ENCODE measurements around the gene LRRC14B. TPM values are rescaled to one million over a fixed set of nuclear protein-coding genes. Genes with fewer than 3 reads are reported as not detected.
A peak's percentile ranks its signal among the peaks of the same experiment; 100 is the strongest.
"Not testable (repeated sequence)": the region's sequence is repeated elsewhere in the genome, so short reads cannot be mapped to it uniquely, and the experiment has no call there.

LRRC14B gene
- total RNA-seq, 1 donor from 2014 or later = not detected

- H3K36me3 ChIP-seq (ENCODE audit: control insufficient read depth, insufficient read depth, low read length) = peaks cover 5% of the 10 kb centered on the region
- no peak overlapping the region for H3K4me3 ChIP-seq (ENCODE audit: low read depth, low read length)
- DNase-seq (ENCODE audit: low read depth) (no peak), FAIRE-seq (no peak)
- no peaks in the 10 kb centered on the region for H3K27me3 ChIP-seq (ENCODE audit: control insufficient read depth, insufficient read depth, low read length)
- TF ChIP-seq, protein P1, sequence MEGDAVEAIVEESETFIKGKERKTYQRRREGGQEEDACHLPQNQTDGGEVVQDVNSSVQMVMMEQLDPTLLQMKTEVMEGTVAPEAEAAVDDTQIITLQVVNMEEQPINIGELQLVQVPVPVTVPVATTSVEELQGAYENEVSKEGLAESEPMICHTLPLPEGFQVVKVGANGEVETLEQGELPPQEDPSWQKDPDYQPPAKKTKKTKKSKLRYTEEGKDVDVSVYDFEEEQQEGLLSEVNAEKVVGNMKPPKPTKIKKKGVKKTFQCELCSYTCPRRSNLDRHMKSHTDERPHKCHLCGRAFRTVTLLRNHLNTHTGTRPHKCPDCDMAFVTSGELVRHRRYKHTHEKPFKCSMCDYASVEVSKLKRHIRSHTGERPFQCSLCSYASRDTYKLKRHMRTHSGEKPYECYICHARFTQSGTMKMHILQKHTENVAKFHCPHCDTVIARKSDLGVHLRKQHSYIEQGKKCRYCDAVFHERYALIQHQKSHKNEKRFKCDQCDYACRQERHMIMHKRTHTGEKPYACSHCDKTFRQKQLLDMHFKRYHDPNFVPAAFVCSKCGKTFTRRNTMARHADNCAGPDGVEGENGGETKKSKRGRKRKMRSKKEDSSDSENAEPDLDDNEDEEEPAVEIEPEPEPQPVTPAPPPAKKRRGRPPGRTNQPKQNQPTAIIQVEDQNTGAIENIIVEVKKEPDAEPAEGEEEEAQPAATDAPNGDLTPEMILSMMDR (IDR thresholded peaks at IDR 0.05; ENCODE audit: insufficient read depth, low read length, severe bottlenecking) = no peak
These were observed 28.7 kb downstream of the LRRC14B start for GRCh38 chr5:219991-220390.

DNA sequence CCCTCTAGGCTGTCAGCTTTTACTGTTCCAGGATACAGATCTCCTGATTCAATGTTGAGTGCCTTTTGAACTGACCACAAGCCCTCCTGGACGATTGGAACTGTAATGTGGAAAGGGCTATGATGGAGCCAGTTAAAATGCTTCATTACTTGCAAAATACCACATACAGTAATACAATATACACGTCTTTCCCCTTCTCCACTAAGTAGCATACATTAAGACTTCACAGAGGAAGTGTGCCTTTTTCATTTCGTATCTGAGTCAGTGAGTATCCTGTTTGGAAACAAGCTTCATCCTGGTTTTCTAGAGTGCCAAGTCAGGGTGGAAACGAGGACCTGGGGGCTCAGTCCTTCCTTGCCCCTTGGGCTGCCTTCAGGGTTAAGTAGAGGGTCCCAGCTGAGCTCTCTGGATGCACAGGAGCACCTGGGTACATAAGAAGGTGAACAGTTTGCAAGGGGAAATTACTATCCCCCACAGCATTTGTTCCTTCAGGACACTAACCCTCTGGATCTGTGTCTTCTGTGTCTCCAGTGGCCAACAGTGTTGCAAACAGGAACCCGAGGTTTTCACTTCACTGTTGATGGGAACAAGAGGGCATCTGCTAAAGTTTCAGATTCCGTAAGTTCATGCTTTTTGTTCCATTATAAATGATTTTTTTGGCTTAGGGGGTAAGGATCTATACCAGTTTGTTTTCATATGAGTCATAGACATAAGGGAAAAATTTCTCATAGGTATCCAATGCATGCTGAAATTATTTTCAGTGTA lies 31.8 kb downstream of the LRRC14B start:
- FAIRE-seq; H3K4me3 ChIP-seq (ENCODE audit: low read depth, low read length); H3K27me3 ChIP-seq (ENCODE audit: control insufficient read depth, insufficient read depth, low read length): not testable (repeated sequence)
- peak; percentile 24 for DNase-seq (ENCODE audit: low read depth)
- H3K36me3 ChIP-seq (ENCODE audit: control insufficient read depth, insufficient read depth, low read length) = peaks cover 17% of the 10 kb centered on the region

- FAIRE-seq (no peak), DNase-seq (ENCODE audit: low read depth) (no peak)
- no peak overlapping the region for H3K4me3 ChIP-seq (ENCODE audit: low read depth, low read length)
- TF ChIP-seq, protein P1 (IDR thresholded peaks at IDR 0.05; ENCODE audit: insufficient read depth, low read length, severe bottlenecking) = no peak
- peaks cover 20% of the 10 kb centered on the region for H3K36me3 ChIP-seq (ENCODE audit: control insufficient read depth, insufficient read depth, low read length)
- no peaks in the 10 kb centered on the region for H3K27me3 ChIP-seq (ENCODE audit: control insufficient read depth, insufficient read depth, low read length)
These were observed 32.5 kb downstream of the LRRC14B start for GRCh38 chr5:223791-224190.

DNA sequence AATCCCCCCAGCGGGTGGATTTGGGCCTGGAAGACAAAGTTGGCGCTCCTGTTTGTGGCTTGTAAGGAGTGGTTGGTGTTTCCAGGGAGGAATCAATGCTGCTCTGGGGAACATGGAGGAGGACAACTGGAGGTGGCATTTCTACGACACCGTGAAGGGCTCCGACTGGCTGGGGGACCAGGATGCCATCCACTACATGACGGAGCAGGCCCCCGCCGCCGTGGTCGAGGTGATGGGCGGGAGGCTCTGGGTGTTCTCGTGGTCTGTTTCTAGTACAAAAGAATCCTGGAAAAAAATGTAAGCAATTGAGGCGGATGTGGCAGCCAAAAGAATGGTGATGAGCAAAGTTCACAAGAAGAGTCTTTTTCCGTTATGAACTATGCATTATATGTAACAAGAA lies 34.0 kb downstream of the LRRC14B start:
- no peaks in the 10 kb centered on the region for H3K27me3 ChIP-seq (ENCODE audit: control insufficient read depth, insufficient read depth, low read length)
- no peak for DNase-seq (ENCODE audit: low read depth)
- TF ChIP-seq, protein P1 (IDR thresholded peaks at IDR 0.05; ENCODE audit: insufficient read depth, low read length, severe bottlenecking) = no peak
- H3K36me3 ChIP-seq (ENCODE audit: control insufficient read depth, insufficient read depth, low read length) = peaks cover 23% of the 10 kb centered on the region
- no peak for FAIRE-seq
- H3K4me3 ChIP-seq (ENCODE audit: low read depth, low read length) = no peak overlapping the region

GRCh38 chr5:227375-227774 lies 36.1 kb downstream of the LRRC14B start:
- H3K36me3 ChIP-seq (ENCODE audit: control insufficient read depth, insufficient read depth, low read length) = peaks cover 27% of the 10 kb centered on the region
- not testable (repeated sequence) for DNase-seq (ENCODE audit: low read depth); H3K27me3 ChIP-seq (ENCODE audit: control insufficient read depth, insufficient read depth, low read length); H3K4me3 ChIP-seq (ENCODE audit: low read depth, low read length); FAIRE-seq

- Histone ChIP-seq H3K27me3 (ENCODE audit: control insufficient read depth, insufficient read depth, low read length) (no peaks in the 10 kb centered on the region), H3K4me3 (ENCODE audit: low read depth, low read length) (no peak overlapping the region), H3K36me3 (ENCODE audit: control insufficient read depth, insufficient read depth, low read length) (peaks cover 30% of the 10 kb centered on the region)
- FAIRE-seq (no peak), DNase-seq (ENCODE audit: low read depth) (no peak)
- TF ChIP-seq, protein P1 (IDR thresholded peaks at IDR 0.05; ENCODE audit: insufficient read depth, low read length, severe bottlenecking) = no peak
These were observed 37.6 kb downstream of the LRRC14B start for GRCh38 chr5:228886-229285.

DNA sequence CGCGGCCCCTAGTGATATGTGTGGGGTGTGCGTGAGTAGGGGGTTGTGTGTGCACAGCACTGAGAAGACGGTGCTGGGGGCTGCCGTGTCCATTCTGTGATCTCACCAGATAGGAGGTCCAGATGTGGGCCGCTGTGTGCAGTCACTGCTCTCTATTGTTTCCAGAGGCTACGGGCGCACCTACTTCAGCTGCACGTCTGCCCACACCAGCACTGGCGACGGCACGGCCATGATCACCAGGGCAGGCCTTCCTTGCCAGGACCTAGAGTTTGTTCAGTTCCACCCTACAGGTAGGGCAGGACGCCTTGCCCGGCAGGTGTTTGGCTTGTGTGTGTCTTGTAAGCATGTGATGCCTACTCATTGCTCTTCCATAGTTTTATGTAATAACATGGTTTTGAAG lies 39.4 kb downstream of the LRRC14B start:
- DNase-seq (ENCODE audit: low read depth) = no peak
- TF ChIP-seq, protein P1 (IDR thresholded peaks at IDR 0.05; ENCODE audit: insufficient read depth, low read length, severe bottlenecking) = no peak
- H3K36me3 ChIP-seq (ENCODE audit: control insufficient read depth, insufficient read depth, low read length) = peaks cover 20% of the 10 kb centered on the region
- H3K27me3 ChIP-seq (ENCODE audit: control insufficient read depth, insufficient read depth, low read length) = no peaks in the 10 kb centered on the region
- no peak for FAIRE-seq
- H3K4me3 ChIP-seq (ENCODE audit: low read depth, low read length) = no peak overlapping the region

All from bronchial epithelial cell (primary cell).